Neural progenitor cell (in vitro differentiated cells): ENCODE measurements around the gene DRAM2. TPM values are rescaled to one million over a fixed set of nuclear protein-coding genes. Genes with fewer than 3 reads are reported as not detected.

Experiments
- DNase-seq: peaks from one replicate; pipeline ENCODE4 v3.0.0-alpha.2; 2016; ENCODE audit warnings: low spot score
- H2AFZ ChIP-seq: fragments of 200-600 bp; sonication (generic); replicated peaks from 2 replicates; pipeline ENCODE4 v1.6.1; 2016; ENCODE audit warnings: antibody characterized with exemption
- H3F3A ChIP-seq: fragments of 200-600 bp; sonication (generic); 2 replicates; pipeline ENCODE4 v1.6.1; 2016; ENCODE audit warnings: antibody characterized with exemption, low read depth
- H3K27ac ChIP-seq: fragments of 200-600 bp; sonication (generic); 2 replicates; pipeline ENCODE4 v1.5.1; 2016; ENCODE audit warnings: mild to moderate bottlenecking
- H3K27me3 ChIP-seq: fragments of 200-600 bp; sonication (generic); 2 replicates; pipeline ENCODE4 v1.6.1; 2016; ENCODE audit warnings: mild to moderate bottlenecking, moderate library complexity
- H3K36me3 ChIP-seq: fragments of 200-600 bp; sonication (generic); 2 replicates; pipeline ENCODE4 v1.5.1; 2016
- H3K4me1 ChIP-seq: fragments of 200-600 bp; sonication (generic); 2 replicates; pipeline ENCODE4 v1.6.1; 2016; ENCODE audit warnings: mixed run types
- H3K4me2 ChIP-seq: fragments of 200-600 bp; sonication (generic); 2 replicates; pipeline ENCODE4 v1.6.1; 2016
- H3K4me3 ChIP-seq: fragments of 200-600 bp; sonication (generic); 2 replicates; pipeline ENCODE4 v1.5.1; 2016
- H3K79me2 ChIP-seq: fragments of 200-600 bp; sonication (generic); 2 replicates; pipeline ENCODE4 v1.6.1; 2016; ENCODE audit warnings: low read depth
- H3K9ac ChIP-seq: fragments of 200-600 bp; sonication (generic); 2 replicates; pipeline ENCODE4 v1.6.1; 2016
- H3K9me3 ChIP-seq: fragments of 200-600 bp; sonication (generic); 2 replicates; pipeline ENCODE4 v1.5.1; 2016; ENCODE audit warnings: low read depth
- H4K20me1 ChIP-seq: fragments of 200-600 bp; sonication (generic); 2 replicates; pipeline ENCODE4 v1.6.1; 2016; ENCODE audit warnings: low read depth
- H3K27ac Mint-ChIP-seq: 3 replicates; pipeline ENCODE4 v1.8.0; 2021; ENCODE audit warnings: mixed read lengths
- H3K27me3 Mint-ChIP-seq: 2 replicates; pipeline ENCODE4 v1.8.0; 2022; ENCODE audit warnings: low read depth, mild to moderate bottlenecking, inconsistent platforms, moderate library complexity, mixed read lengths; ENCODE audit not compliant: insufficient read depth
- H3K36me3 Mint-ChIP-seq: 3 replicates; pipeline ENCODE4 v1.8.0; 2021; ENCODE audit warnings: mixed read lengths
- H3K4me1 Mint-ChIP-seq: 3 replicates; pipeline ENCODE4 v1.8.0; 2021; ENCODE audit warnings: mixed read lengths
- H3K4me3 Mint-ChIP-seq: 3 replicates; pipeline ENCODE4 v1.8.0; 2021; ENCODE audit warnings: mild to moderate bottlenecking, moderate library complexity, mixed read lengths
- H3K9me3 Mint-ChIP-seq: 3 replicates; pipeline ENCODE4 v1.8.0; 2020; ENCODE audit warnings: mixed read lengths
- EZH2 ChIP-seq: fragments of 200-600 bp; sonication (generic); IDR thresholded peaks from 2 replicates; pipeline ENCODE4 v1.6.1; 2017; ENCODE audit warnings: antibody characterized with exemption, mild to moderate bottlenecking, moderate library complexity
- EZH2phosphoT487 ChIP-seq: fragments of 200-600 bp; sonication (generic); IDR thresholded peaks from 2 replicates; pipeline ENCODE4 v1.6.1; 2017; ENCODE audit warnings: antibody characterized with exemption
- total RNA-seq: library from RNA; depleted of rRNA; stranded (reverse); fragments of >200 nt; gene quantifications from 2 replicates; pipeline ENCODE4 v1.2.3, GENCODE V29; 2015; ENCODE audit warnings: low replicate concordance
- TF ChIP-seq, protein P1 (sequence below): fragments of 200-600 bp; sonication (generic); IDR thresholded peaks from 2 replicates; pipeline ENCODE4 v1.5.1; 2017; ENCODE audit warnings: antibody characterized with exemption, mild to moderate bottlenecking

The DRAM2 gene
- total RNA-seq, 1 donor from 2014 or later: 145 TPM

DNA sequence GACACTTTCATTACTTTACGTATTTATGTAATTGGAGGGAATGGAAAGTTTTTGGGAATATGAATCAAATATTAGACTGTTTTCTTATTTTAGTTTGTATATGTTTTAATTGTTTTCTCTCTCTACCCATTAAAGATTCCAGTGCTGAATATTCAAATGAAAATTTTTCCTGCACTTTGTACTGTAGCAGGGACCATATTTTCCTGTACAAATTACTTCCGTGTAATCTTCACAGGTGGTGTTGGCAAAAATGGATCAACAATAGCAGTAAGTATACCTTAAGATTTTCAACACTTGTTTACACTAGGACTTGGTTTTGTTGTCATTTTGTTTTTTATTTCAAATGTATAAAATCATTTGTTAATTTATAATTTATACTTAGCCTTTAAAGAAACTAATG, 42.2 kb upstream of the DRAM2 start:
- Histone ChIP-seq H3K27me3 (no peaks in the 10 kb centered on the region), H3K9ac (no peak overlapping the region), H3F3A (no peaks in the 10 kb centered on the region), H3K4me2 (no peak overlapping the region), H3K79me2 (no peaks in the 10 kb centered on the region), H3K4me3 (no peak overlapping the region), H2AFZ (no peak overlapping the region), H3K4me1 (no peaks in the 10 kb centered on the region), H4K20me1 (no peaks in the 10 kb centered on the region), H3K27ac (no peak overlapping the region), H3K9me3 (no peaks in the 10 kb centered on the region), H3K36me3 (peaks cover 11% of the 10 kb centered on the region)
- H3K9me3 Mint-ChIP-seq: no peaks in the 10 kb centered on the region
- H3K27me3 Mint-ChIP-seq: peaks cover 2% of the 10 kb centered on the region
- H3K4me3 Mint-ChIP-seq: no peak overlapping the region
- no peak overlapping the region for H3K27ac Mint-ChIP-seq
- DNase-seq: no peak
- TF ChIP-seq EZH2: no peak
- peaks cover 13% of the 10 kb centered on the region for H3K36me3 Mint-ChIP-seq
- no peaks in the 10 kb centered on the region for H3K4me1 Mint-ChIP-seq

DNA sequence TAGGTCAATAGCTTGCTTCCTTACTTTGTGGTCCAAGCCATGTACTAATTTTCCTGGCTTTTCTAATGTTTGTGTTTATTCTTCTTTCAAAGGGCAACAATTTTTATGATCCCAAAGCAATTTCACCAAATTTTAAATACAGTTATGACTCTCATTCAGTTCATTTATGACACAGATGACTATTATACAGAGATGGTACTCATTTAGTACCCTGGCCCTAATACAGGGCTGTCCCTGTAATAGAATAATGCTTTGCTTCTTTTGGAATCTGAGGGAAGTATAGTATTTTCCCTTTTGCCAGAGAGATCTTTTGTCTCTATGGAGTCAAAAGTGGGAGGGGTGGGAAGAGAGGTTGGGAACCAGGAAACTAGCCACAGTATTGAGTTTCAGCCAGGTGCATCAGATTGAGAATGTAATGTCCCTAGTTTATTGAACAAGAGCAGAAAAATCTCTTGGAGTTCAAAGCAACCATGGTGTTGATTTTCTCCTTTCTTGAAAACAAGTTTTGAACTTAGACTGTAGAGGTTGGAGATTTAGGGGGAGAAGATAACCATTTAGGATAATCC, 40.2 kb upstream of the DRAM2 start:
- Mint-ChIP-seq H3K9me3 (no peaks in the 10 kb centered on the region), H3K27me3 (peaks cover under 1% of the 10 kb centered on the region)

DNA sequence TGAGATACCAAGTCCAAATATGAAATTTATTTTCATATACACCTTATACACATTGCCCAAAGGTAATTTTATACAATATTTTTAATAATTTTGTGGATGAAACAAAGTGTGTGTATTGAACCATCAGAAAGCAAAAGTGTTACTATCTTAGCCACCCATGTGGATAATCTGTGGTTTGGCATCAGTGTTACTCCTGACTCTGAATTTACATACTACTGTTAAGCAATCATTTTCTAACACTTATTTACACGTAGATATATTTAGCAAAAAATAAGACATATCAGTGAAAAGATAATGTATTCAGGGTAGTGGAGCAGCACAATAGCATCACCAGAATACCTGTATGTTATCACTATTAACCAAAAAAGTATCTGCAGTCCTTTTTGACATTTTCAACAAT, 36.8 kb upstream of the DRAM2 start:
- no peaks in the 10 kb centered on the region for H3K27me3 Mint-ChIP-seq
- no peaks in the 10 kb centered on the region for H3F3A ChIP-seq
- DNase-seq: no peak
- H3K36me3 ChIP-seq: peaks cover 1% of the 10 kb centered on the region
- no peaks in the 10 kb centered on the region for H3K4me1 Mint-ChIP-seq
- no peaks in the 10 kb centered on the region for H3K9me3 Mint-ChIP-seq
- no peak overlapping the region for H3K9ac ChIP-seq
- TF ChIP-seq EZH2 (no peak), EZH2phosphoT487 (no peak)
- TF ChIP-seq, protein P1, sequence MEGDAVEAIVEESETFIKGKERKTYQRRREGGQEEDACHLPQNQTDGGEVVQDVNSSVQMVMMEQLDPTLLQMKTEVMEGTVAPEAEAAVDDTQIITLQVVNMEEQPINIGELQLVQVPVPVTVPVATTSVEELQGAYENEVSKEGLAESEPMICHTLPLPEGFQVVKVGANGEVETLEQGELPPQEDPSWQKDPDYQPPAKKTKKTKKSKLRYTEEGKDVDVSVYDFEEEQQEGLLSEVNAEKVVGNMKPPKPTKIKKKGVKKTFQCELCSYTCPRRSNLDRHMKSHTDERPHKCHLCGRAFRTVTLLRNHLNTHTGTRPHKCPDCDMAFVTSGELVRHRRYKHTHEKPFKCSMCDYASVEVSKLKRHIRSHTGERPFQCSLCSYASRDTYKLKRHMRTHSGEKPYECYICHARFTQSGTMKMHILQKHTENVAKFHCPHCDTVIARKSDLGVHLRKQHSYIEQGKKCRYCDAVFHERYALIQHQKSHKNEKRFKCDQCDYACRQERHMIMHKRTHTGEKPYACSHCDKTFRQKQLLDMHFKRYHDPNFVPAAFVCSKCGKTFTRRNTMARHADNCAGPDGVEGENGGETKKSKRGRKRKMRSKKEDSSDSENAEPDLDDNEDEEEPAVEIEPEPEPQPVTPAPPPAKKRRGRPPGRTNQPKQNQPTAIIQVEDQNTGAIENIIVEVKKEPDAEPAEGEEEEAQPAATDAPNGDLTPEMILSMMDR: no peak
- H4K20me1 ChIP-seq: no peaks in the 10 kb centered on the region
- no peak overlapping the region for H3K4me3 Mint-ChIP-seq
- no peaks in the 10 kb centered on the region for H3K27me3 ChIP-seq
- no peak overlapping the region for H3K27ac Mint-ChIP-seq
- H3K4me3 ChIP-seq: no peak overlapping the region
- H3K36me3 Mint-ChIP-seq: peaks cover 7% of the 10 kb centered on the region
- no peak overlapping the region for H2AFZ ChIP-seq
- no peaks in the 10 kb centered on the region for H3K79me2 ChIP-seq
- no peak overlapping the region for H3K27ac ChIP-seq
- no peaks in the 10 kb centered on the region for H3K9me3 ChIP-seq
- H3K4me2 ChIP-seq: no peak overlapping the region
- no peaks in the 10 kb centered on the region for H3K4me1 ChIP-seq

More for the DNA sequence above, 40.2 kb upstream of the DRAM2 start:
- Histone ChIP-seq H2AFZ (no peak overlapping the region), H3K27me3 (no peaks in the 10 kb centered on the region), H3F3A (no peaks in the 10 kb centered on the region), H3K36me3 (peaks cover 11% of the 10 kb centered on the region), H3K4me2 (no peak overlapping the region), H3K27ac (no peak overlapping the region), H4K20me1 (no peaks in the 10 kb centered on the region), H3K9me3 (no peaks in the 10 kb centered on the region), H3K4me3 (no peak overlapping the region), H3K79me2 (no peaks in the 10 kb centered on the region), H3K4me1 (no peaks in the 10 kb centered on the region), H3K9ac (no peak overlapping the region)
- H3K27ac Mint-ChIP-seq: no peak overlapping the region
- H3K4me3 Mint-ChIP-seq: no peak overlapping the region
- TF ChIP-seq EZH2 (no peak), EZH2phosphoT487 (no peak)
- TF ChIP-seq, protein P1: no peak
- H3K36me3 Mint-ChIP-seq: peaks cover 5% of the 10 kb centered on the region
- H3K4me1 Mint-ChIP-seq: no peaks in the 10 kb centered on the region
- no peak for DNase-seq

DNA sequence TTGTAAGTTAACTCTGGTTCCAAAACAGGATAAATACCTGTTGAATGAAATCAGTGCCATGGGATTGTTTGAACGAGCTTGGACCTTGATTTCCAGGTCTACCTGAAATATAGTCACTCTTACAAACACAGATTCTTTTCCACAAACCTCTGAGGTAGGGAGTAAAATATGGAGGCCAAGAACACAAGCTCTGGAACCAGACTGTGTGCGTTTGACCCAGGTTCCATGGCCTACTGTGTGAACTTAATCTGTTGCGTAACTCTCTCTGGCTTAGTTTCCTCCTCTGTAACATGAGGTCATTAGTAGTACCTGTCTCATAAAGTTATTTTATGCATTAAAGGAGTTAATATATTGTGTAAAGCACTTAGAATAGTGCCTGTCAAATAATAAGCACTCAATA, 35.5 kb upstream of the DRAM2 start:
- H3K27me3 Mint-ChIP-seq: no peaks in the 10 kb centered on the region
- no peaks in the 10 kb centered on the region for H3K4me1 Mint-ChIP-seq
- Histone ChIP-seq H2AFZ (no peak overlapping the region), H3K36me3 (no peaks in the 10 kb centered on the region), H3K4me3 (no peak overlapping the region), H3K27ac (no peak overlapping the region), H3F3A (no peaks in the 10 kb centered on the region), H3K9ac (no peak overlapping the region), H3K4me2 (no peak overlapping the region), H3K79me2 (no peaks in the 10 kb centered on the region), H4K20me1 (no peaks in the 10 kb centered on the region), H3K4me1 (no peaks in the 10 kb centered on the region), H3K9me3 (no peaks in the 10 kb centered on the region), H3K27me3 (no peaks in the 10 kb centered on the region)
- H3K36me3 Mint-ChIP-seq: peaks cover 7% of the 10 kb centered on the region
- TF ChIP-seq EZH2phosphoT487: no peak
- TF ChIP-seq, protein P1: no peak
- TF ChIP-seq EZH2: no peak
- H3K27ac Mint-ChIP-seq: no peak overlapping the region
- H3K9me3 Mint-ChIP-seq: no peaks in the 10 kb centered on the region
- DNase-seq: no peak
- H3K4me3 Mint-ChIP-seq: no peak overlapping the region
